ENCODE data around the gene DENND4A. TPM values are rescaled to one million over a fixed set of nuclear protein-coding genes. Genes with fewer than 3 reads are reported as not detected.
A peak's percentile ranks its signal among the peaks of the same experiment; 100 is the strongest.

The DENND4A gene
- total and polyA plus RNA-seq, 2 of the 4 experiments (the other 2 are of a cell fraction): 4.1 to 17.7 TPM

- Histone ChIP-seq H3K9me3 (ENCODE audit: control insufficient read depth, insufficient read depth, low read length) (no peaks in the 10 kb centered on the region), H3K4me1 (ENCODE audit: control insufficient read depth, insufficient read depth, low read length) (no peaks in the 10 kb centered on the region; the same call in none of the 2 replicates), H3K4me3 (ENCODE audit: insufficient read depth, low read depth, low read length) (no peak overlapping the region), H2AK5ac (ENCODE audit: low read depth, low read length) (no peak overlapping the region), H3K23ac (ENCODE audit: low read depth, low read length) (no peak overlapping the region), H3K27ac (ENCODE audit: insufficient read depth, low read length) (no peak overlapping the region), H2BK5ac (ENCODE audit: low read depth, low read length, poor library complexity, severe bottlenecking) (no peak overlapping the region), H2AK9ac (replicated peaks; ENCODE audit: low read depth, low read length, poor library complexity) (no peak overlapping the region), H2BK15ac (ENCODE audit: low read depth, low read length) (no peak overlapping the region), H3K9me1 (ENCODE audit: insufficient read depth, low read length) (no peaks in the 10 kb centered on the region), H3K27me3 (ENCODE audit: control insufficient read depth, insufficient read depth, low read length) (no peaks in the 10 kb centered on the region), H3K56ac (ENCODE audit: extremely low read depth, insufficient read depth, low read length) (no peak overlapping the region), H3K4me2 (ENCODE audit: low read depth, low read length) (no peak overlapping the region), H2BK20ac (ENCODE audit: low read depth, low read length) (no peak overlapping the region), H3K79me1 (ENCODE audit: low read depth in 1 of 2, low read length in 2 of 2) (no peaks in the 10 kb centered on the region), H3K14ac (replicated peaks; ENCODE audit: low read depth, low read length) (no peak overlapping the region), H4K20me1 (ENCODE audit: insufficient read depth, low read length) (no peaks in the 10 kb centered on the region), H2AFZ (replicated peaks; ENCODE audit: low read length, poor library complexity) (no peak overlapping the region), H4K8ac (ENCODE audit: low read depth in 2 of 2, low read length in 2 of 2) (no peak overlapping the region), H3K36me3 (ENCODE audit: control insufficient read depth, insufficient read depth, low read length) (no peaks in the 10 kb centered on the region), H3K18ac (ENCODE audit: low read depth, low read length) (no peak overlapping the region), H3K9ac (ENCODE audit: low read depth, low read length) (no peak overlapping the region), H4K5ac (ENCODE audit: low read depth, low read length) (no peak overlapping the region), H3K4ac (ENCODE audit: low read depth, low read length) (no peak overlapping the region), H4K91ac (ENCODE audit: insufficient read depth, low read depth, low read length) (no peak overlapping the region), H2BK120ac (ENCODE audit: low read depth, low read length) (no peak overlapping the region)
- CTCF ChIA-PET: interaction anchor here (1.1 kb wide), 1 partner anchor 8 kb away, joined by 3 read pairs; no protein-coding TSS in a partner anchor
- ATAC-seq (ENCODE audit: low read depth): peak; percentile 80
- BruUV-seq (replicated peaks): no TSS peak
- intact Hi-C loops (cut with micrococcal nuclease): no loop called here
- peak; percentile 63 for DNase-seq
- POLR2A ChIA-PET (ENCODE audit: unreplicated experiment): interaction anchor here (0.6 kb wide), 1 partner anchor 56 kb away, joined by 9 read pairs; no protein-coding TSS in a partner anchor
- in situ Hi-C loops (cut with MboI; ENCODE audit: low sequenced_read_pairs): no loop called here
- TF ChIP-seq CEBPB (IDR thresholded peaks at IDR 0.05; ENCODE audit: low read depth, low read length) (peak; percentile 70), MAZ (IDR thresholded peaks at IDR 0.05; ENCODE audit: borderline replicate concordance, low read depth, low read length) (no peak), CTCF (conservative IDR thresholded peaks at IDR 0.05; ENCODE audit: low read depth, low read length) (no peak)
- dilution Hi-C loops (cut with HindIII; ENCODE audit: low sequenced_read_pairs, unreplicated experiment): no loop called here
- WGBS, 2 experiments (ENCODE audit: extremely low coverage in 2 of 2, insufficient read length in 1 of 2): no CpG with 5 or more reads among the region's 1 CpG
Measured at GRCh38 chr15:65804252-65804931, 12.3 kb upstream of the DENND4A start.
